Activated T-cell treated with anti-CD3 and anti-CD28 coated beads for 24 hours (primary cell): ENCODE data around the gene VIPAS39.

Source experiments
- DNase-seq: peaks from one replicate; pipeline ENCODE4 v3.0.0-alpha.2; 2020; ENCODE audit warnings: low read depth

Gene VIPAS39

DNA sequence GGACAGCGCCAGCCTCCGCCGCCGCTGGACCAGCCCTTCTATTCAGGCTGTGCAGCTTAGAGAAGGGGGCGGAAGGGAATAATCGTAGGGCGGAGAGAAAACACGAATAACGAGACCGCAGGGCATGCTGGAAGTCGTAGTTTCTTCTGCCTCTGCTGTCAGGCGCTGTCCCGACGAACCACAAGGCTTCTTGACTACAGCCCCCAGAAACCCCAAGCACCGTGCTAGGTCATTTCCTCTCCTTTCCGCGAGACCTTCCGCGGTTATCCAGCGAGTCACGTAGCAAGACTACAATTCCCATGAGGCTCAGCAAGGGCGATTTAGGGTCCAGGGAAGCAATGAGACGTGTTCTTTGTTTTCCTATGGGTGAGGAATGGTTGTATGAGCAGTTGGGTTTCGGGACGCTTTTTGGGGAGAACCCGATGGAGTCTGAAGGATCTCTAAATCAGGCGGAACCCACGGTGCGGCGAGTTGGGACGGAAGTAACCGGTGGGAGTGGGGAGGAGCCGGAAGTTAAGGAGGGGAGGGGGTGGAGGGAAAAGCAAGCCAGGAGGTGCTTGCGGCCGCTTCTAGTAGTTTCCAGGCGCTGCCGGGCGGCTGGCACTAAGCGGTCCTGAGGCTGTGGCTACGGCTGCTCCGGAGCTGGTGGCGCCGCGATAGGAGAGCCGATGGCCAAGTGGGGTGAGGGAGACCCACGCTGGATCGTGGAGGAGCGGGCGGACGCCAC lies at the start of gene VIPAS39, which contains the start of gene AHSA1:
Gene VIPAS39 (minus strand): TSS at position 80 of the 727 bp plus-strand sequence. CDS start 3,499 bp downstream, outside the sequence.
Gene AHSA1 (plus strand): TSS at position 572 of the 727 bp plus-strand sequence. CDS start 97 bp downstream, at position 669.
- DNase-seq, result peak; percentile 90

DNA sequence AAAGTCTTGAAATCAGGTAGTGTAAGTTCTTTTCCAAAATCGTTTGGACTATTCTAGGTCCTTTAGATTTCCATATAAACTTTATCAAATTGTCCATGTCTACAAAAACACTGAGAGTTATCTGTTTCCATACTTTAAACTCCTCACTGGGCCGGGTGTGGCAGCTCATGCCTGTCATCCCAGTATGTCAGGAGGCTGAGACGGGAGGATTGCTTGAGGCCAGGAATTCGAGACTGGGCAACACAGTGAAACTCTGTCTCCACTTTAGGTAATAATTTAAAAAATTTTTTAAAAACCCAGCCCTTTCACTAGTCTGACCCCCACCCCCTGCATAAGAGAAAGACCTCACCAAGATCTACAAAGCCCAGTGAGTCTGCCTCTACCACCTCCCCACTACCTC lies 47.6 kb upstream of the VIPAS39 start:
- DNase-seq, result no peak

DNA sequence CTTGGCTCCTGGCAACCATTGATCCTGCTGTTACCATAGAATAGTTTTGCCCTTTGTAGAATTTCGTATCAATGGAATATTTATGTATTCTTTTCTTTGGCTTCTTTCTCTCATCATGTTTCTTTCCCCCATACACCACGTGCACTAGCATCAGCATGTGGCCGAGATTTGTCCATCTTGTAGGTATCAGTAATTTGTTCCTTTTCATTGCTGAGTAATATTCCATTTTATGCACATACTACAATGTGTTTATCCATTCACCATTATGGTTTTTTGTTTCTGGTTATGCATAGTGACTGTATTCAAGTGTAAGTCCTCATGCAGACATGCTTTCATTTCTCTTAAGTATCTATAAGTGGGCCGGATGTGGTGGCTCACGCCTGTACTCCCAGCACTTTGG lies 45.7 kb upstream of the VIPAS39 start:
- no peak for DNase-seq

DNA sequence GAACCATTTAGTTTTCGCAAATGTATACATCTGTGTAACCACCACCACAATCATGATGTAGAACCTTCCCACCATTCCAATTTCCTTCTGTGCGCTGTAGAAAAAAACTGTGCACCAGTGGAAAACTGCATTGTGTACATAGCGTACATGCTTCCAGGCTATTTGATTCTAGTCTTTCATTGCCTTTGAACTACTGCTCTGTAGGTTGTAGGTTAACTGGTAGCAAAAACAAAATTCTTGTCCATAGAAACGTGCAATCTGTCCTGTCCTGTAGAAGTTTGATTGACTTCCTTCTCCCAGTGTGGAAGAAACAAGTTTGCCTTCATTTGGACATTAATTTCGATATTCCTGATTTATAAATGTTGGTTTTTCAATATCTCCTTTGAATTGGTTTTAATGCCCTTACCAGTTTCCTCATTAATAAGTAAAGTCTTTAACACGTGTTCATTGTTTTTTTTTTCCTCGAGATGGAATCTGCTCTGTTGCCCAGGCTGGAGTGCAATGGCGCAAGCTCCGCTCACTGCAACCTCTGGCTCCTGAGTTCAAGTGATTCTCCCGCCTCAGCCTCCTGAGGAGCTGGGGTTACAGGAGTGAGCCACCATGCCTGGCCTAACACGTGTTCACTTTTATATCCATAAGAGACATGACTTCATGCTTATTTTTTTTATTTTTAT lies 44.8 kb upstream of the VIPAS39 start:
- DNase-seq, result no peak

DNA sequence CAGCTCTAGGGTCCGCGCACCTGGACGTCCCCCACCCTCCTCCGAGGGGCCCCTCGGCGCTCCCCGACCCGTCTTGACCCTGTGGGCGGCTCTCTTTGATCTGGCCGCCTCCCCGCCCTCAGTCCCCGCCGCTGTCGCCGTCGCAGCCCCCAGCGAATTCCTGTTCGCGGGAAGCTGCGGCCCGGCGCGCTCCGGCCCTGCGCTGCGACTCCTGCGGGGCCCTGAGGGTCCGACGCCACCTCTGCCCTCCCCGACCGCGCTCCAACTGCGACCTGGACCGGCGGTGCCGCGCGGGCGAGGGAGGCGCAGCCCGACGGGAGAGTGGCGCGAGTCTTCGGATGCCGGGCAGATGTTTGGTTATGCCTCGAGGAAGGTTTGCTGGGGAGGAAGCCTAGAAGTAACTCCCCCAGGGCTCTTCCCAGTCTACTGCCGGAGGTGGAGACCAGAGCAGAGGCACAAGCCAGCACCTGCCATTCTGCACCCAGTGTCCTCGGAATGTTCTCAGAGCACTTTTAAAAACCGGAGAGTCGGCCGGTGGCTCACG lies 41.7 kb upstream of the VIPAS39 start:
- DNase-seq, result no peak

DNA sequence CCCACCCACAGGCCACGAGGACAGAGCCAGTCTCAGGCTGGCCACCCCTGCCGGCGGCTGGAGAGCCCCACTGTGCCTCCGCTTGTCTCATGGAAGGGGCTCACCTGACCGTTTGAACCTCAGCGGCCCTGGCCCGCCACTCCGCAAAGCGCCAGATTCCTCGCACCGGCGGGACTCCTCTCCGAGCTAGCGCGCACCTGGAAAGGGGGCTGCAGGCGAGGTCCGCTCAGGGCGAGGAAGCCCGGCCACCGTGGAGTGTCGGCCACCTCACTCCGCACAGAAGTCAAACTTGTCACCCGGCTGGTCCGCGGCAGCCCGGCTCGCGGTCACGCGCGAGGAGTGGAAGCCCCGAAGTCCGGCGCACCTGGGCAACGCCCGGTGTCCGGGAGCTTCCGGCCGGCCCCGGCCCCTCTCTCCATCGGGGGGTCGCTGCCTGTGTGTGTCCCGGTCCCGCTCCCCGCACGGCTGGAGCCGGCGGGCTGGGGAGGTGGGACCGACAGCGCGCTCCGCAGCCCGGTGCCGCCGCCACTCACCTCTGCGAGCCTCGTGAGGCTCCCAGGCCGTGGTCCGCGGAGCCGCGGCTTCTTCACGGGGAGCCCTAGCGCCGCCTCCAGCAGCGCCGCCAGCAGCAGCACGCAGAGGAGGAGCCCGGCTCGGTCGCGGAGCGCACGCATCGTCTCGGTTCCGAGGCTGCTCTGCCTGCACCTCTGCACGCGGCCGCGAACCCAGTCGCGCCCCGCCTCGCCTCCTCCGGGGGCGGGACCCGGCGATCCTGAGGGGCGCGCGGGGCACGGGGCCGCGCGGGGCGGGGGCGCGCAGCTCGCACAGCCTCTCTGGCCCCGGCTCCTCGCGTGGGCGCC lies 40.9 kb upstream of the VIPAS39 start, which contains the start of gene ISM2:
Gene ISM2 (minus strand): TSS at position 697 of the 860 bp plus-strand sequence. CDS start 23 bp downstream, at position 674.
- peak; percentile 28 for DNase-seq

DNA sequence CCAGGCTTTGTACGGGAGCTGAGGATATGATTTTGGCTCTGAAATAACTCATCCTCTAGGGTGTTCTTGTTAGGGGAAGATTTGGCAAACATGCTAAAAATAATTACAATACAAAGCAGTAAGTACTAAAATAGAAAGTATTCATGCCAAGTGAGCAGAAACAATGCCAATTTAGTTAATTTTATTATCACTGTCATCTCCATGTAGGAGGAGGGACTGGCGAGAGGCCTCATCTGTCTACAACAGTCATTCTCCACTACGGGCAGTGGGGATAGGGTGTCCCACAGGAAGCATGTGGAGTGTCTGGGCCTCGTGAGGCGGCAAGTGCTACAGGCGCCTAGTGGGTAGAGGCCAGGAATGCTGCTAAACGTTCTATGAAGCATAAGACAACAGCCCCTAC lies 37.9 kb upstream of the VIPAS39 start:
- no peak for DNase-seq

DNA sequence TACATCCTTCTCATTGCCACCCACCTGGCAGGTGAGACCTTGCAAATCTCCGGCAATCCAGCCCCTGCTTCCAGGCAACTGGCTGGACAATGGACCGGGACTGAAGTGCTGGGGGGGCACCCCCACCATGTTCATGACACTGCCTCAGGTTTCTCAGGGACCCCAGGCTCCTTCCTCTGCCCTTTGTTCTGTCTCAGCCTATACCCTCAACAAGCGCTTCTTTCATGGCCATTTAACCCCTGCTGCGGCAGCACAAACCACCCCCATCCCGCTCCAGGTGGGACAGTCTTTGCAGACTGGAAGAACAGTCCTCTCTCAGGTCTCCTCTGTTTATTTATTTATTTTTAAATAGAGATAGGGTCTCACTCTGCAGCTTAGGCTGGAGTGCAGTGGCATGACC lies 33.7 kb upstream of the VIPAS39 start:
- DNase-seq, result no peak

DNA sequence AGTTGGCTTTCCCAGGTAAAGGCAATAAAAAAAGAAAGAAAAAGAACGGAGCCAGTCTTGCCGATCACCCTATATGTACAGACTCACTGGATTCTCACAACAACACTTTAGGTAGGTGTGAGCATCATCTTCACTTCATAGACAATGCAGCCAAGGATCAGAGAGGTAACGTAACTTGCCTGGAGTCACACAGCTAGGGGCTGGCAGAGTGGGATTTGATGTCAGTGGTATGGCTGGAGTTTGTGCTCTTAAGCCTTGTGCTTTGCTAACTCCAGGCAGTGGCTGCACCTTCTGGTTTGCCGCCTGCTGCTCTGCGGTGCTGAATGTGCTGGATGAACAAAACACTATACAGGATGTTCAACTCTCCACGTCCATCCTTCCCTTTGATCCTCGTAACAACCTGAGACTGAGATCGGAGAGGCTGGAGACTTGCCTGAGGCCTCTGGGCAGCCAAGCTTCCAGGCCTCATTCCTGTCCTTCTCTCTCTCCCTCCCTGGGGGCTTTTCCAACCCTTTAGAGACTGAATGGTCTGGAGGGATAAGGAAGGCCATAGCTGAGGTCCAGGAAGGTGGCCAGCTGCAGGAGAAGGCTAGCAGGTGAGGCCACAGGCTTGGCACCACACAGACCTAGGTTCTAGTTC lies 33.1 kb upstream of the VIPAS39 start:
- no peak for DNase-seq

DNA sequence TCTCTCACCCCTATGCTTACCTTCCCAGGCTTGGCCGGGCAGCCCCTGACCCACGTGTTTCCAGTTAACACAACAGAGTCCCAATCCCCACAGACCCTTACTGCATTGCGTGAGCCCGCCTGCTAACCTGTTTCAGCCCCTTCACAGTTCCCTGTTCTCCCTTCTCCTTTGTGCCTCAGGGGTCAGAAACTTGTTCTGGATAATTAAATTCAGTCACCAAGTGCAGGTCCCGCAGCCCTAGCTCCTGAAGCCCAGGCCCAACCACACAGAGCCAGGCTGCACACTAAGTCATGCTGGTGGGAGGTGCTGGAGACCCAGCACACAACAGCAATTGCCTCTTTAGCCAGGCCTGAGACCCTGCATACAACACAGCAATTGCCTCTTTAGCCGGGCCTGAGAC lies 31.6 kb upstream of the VIPAS39 start:
- no peak for DNase-seq

DNA sequence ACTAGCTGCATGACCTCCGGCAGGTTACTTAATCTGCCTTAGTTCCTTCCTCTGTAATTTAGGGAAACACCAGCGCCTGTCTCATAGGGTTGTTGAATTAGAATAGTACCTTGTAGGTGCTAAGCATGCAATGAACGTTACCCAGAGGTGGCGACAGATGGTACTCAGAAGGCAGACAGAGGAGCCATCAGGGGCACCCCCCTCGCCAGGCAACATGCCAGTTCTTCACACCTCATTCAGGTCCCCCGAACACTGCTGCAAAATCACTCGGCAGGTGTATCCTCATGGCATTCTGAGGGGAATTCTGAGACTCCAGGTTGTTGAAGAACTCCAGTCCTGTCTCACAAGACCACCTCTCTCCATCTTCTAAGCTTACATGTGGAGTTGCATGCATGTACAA lies 31.2 kb upstream of the VIPAS39 start:
- no peak for DNase-seq

DNA sequence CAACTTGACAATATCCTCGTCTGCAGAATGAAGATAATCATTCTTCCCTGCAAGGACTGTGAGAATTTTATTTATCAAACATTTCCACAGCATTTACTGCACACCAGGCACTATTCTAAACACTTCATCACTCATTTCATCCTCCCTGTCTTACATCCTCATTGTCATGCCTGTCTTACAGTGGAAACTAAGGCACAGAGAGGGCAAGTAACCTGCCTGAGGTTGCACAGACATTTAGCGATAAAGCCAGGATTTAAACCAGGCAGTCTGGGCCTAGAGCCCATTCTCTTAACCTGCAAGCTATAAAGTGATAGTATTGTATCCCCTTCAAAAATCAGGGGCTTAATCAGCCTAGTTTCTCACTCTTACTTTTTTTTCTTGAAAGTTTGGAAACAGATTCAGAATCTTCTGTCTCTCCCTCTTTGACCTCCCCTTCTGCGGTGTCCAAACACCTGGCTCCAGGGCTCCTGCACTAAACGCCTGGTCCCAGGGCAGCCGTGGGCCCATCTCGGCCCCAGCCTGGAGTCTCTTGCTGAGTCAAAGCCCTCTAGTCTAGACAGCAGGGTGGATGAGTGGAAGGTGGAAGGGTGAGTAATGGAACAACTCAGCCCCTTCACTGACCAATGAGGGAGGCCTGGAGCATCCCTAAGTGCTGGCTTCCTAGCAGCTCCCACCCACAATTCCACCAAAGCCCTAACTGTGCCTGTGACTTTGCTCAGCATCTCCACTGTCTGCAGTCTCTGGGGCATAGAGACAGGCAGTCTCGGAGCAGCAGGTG lies 28.7 kb upstream of the VIPAS39 start:
- no peak for DNase-seq

DNA sequence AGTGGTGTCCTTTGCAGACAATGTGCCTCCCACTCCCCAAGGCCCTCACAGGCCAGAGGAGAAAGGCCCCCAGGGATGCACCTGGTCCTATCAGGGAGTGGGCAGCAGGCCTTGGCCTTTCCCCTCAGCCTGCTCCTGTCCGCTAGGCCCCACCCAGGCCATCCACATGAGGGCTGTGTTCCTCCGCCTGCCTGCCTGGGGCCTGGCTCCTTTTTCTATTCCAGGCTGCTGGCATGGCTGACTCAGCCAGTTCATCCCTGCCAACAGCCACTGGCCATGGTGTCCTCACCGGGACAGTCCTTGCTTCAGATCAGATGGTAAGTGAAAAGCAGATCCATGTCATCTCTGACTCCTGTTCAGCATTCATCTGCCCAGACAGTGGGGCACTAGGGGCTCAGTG lies 27.9 kb upstream of the VIPAS39 start:
- DNase-seq, result no peak

DNA sequence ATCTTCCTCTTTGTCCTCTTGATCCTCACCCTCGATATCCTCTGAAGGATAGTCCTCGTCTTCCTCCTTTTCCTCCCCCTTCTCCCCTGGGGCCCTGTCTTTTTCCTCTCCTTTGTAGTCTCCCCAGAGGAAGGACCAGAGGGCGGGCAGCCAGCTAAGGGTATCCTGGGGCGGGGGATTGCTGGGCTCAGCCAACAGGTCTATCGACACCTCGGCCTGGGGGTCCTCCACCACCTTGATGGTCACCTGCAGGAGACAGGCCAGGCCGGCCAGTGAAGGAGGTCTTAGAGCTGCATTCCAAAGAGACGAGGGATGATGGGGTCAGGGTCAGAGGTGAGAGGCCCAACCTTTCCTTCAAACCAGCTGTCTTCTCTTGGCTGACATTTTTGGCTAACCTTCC lies 25.0 kb upstream of the VIPAS39 start:
- DNase-seq, result no peak

DNA sequence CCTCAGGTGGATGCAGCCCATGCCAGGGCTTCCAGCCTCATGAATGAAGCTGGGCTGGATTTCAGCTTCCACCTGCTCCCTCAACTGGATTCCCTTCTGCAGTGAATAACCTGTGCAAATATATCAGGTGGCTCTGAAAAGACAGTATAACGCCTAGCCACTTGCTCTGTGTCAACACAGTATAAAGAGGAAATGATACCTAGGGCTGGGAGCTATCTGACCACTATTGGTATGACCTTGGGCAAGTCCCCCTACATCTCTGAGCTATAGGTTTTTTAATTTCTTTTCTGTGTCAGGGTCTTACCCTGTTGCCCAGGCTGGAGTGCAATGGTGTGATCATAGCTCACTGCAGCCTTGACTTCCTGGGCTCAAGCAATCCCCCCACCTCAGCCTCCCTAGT lies 21.4 kb upstream of the VIPAS39 start:
- no peak for DNase-seq

DNA sequence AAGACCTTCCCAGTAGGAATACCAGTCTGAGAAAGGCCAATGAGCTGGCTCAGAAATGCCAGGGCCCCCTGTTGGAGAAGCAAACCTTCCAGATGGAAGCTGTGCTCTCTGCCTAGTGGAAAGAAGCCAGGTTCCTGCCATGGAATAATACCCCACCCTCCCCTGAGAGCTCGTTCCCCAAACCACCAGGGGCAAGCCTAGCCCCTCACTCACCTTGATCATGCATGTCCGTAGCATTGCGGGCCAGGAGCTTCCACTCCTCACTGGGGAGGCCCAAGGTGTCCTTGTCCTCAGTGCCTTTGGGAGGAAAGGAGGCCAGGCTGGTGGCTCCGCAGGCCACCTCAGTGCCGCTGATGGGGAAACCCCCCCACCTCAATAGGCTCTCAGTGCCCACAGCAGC lies 20.6 kb upstream of the VIPAS39 start:
- DNase-seq, result no peak

DNA sequence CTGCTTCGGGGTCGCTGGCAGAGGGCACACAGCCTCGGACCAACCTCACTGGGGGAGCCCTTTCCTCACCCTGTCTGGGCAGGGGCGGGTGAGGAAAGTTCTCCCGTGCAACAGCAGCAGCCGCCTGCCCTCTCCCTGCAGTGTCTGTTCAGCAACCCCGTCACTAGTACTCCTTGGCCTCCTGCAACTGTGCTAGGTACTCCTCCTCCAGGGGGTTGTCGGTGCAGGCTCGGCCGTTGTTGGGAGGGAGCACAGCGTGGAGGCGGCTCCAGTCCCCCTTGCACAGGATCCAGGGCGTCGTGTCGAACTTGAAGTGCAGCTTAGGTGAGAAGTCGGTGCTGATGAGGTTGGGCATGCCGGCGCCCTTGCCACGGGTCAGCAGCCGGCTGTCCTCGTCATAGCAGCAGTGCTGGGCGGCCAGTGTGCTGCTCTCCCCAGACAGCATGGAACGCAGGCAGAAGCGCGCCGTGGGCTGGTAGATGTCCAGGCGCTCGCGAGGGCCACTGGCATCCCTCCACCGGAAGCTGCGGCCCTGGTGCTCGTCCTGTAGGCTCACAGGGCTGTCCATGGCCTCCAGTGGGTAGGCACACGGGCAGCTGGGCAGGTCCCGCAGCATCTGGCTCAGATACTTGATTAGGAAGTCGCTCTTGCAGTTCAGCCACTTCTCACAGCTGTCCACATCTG lies 18.2 kb upstream of the VIPAS39 start:
- DNase-seq, result no peak

DNA sequence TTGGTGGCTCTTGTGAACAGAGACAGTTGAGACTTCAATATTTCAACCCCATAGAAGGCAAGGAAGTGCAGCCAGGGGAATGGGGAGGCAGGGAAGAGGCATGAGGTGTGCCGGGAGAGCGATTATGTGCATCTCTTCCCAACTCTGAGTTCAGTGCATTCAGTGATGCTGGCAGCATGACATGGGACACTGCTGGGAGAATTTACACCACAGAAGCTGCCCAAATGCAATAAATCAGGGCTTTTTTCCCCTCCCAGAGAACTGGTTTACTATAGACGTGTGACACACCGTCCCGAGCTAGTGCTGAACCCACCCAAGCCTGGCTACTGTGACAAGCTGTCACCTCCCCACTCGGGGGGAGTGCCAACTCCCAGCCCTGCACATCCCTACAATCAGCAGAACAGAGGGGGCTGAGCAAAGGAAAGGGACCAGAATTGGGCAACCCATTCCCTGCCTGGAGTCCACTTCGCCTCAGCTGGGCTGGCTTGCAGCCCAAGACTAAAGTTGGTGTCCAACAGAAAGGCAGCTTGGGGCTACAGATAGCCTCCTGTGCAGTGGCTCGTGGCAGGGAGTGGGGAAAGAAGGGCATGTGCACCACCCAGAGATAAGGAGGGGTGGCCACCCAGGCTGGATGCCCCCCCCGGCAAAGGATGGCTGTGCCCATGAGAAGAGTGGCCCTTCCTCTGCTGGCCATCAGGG lies 17.2 kb upstream of the VIPAS39 start:
- DNase-seq, result no peak

DNA sequence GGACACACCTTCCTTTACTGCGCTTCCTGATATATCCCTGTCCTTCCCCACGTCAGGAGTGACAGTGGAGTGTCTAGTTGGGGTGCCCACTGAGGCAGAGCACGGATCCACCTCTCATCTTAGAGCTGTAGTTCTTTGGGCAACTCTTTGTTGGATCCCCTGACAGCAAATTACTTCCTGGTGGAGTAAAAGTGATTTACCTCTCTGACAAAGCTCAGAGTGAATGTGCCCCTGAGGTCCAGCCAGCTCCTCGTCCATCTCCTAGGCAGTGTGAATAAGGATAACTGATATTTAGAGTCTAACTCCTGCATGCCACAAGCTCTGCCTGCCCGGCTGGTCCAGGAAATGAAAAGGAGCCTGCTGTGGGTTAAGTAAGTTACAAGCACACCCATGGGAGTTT lies 16.5 kb upstream of the VIPAS39 start:
- DNase-seq, result no peak
